Activated T-helper 1 cell treated with anti-CD3 and anti-CD28 coated beads, Interleukin-12 subunit alpha, Interleukin-12 subunit beta, Interleukin-2, Interleukin-4 antibody, amounts not matched to agents 30 ng/mL and 10 ng/mL and 1 ng/mL, durations not matched to agents 14 hours and 24 hours and 36 hours (primary cell): ENCODE data around the gene KRTAP9-9. TPM values are rescaled to one million over a fixed set of nuclear protein-coding genes. Genes with fewer than 3 reads are reported as not detected.

ENCODE experiments used
- total RNA-seq: library from RNA; stranded (reverse); gene quantifications from 2 replicates; pipeline ENCODE4 v1.2.3, GENCODE V29; 2022

The KRTAP9-9 gene
- total RNA-seq, 1 donor from 2014 or later = not detected

Other genes starting within 250 kb of the KRTAP9-9 start
- not detected in 2 replicates for gene KRTAP3-1, start 246.3 kb upstream of the KRTAP9-9 start, total RNA-seq
- gene KRTAP1-5, start 228.2 kb upstream of the KRTAP9-9 start, total RNA-seq = not detected in 2 replicates
- not detected in 2 replicates for gene KRTAP1-4, start 225.2 kb upstream of the KRTAP9-9 start, total RNA-seq
- not detected in 2 replicates for gene KRTAP1-3, start 220.5 kb upstream of the KRTAP9-9 start, total RNA-seq
- gene KRTAP1-1, start 213.9 kb upstream of the KRTAP9-9 start, total RNA-seq = not detected in 2 replicates
- not detected in 2 replicates for gene KRTAP2-1, start 208.1 kb upstream of the KRTAP9-9 start, total RNA-seq
- not detected in 2 replicates for gene KRTAP2-2, start 200.2 kb upstream of the KRTAP9-9 start, total RNA-seq
- gene KRTAP2-3, start 195.3 kb upstream of the KRTAP9-9 start, total RNA-seq = not detected in 2 replicates
- not detected in 2 replicates for gene KRTAP2-4, start 189.5 kb upstream of the KRTAP9-9 start, total RNA-seq
- gene KRTAP4-7, start 171.2 kb upstream of the KRTAP9-9 start, total RNA-seq = not detected in 2 replicates
- not detected in 2 replicates for gene KRTAP4-8, start 157.2 kb upstream of the KRTAP9-9 start, total RNA-seq
- not detected in 2 replicates for gene KRTAP4-16, start 153.2 kb upstream of the KRTAP9-9 start, total RNA-seq
- not detected in 2 replicates for gene KRTAP4-9, start 150.0 kb upstream of the KRTAP9-9 start, total RNA-seq
- not detected in 2 replicates for gene KRTAP4-11, start 137.0 kb upstream of the KRTAP9-9 start, total RNA-seq
- gene KRTAP4-12, start 131.2 kb upstream of the KRTAP9-9 start, total RNA-seq = not detected in 2 replicates
- not detected in 2 replicates for gene KRTAP4-6, start 114.8 kb upstream of the KRTAP9-9 start, total RNA-seq
- gene KRTAP4-5, start 105.6 kb upstream of the KRTAP9-9 start, total RNA-seq = not detected in 2 replicates
- not detected in 2 replicates for gene KRTAP4-4, start 94.6 kb upstream of the KRTAP9-9 start, total RNA-seq
- not detected in 2 replicates for gene KRTAP4-3, start 87.2 kb upstream of the KRTAP9-9 start, total RNA-seq
- not detected in 2 replicates for gene KRTAP4-2, start 77.2 kb upstream of the KRTAP9-9 start, total RNA-seq
- gene KRTAP4-1, start 70.5 kb upstream of the KRTAP9-9 start, total RNA-seq = not detected in 2 replicates
- gene KRTAP9-1, start 65.5 kb upstream of the KRTAP9-9 start, total RNA-seq = not detected in 2 replicates
- not detected in 2 replicates for gene KRTAP9-2, start 28.7 kb upstream of the KRTAP9-9 start, total RNA-seq
- not detected in 2 replicates for gene KRTAP9-3, start 22.9 kb upstream of the KRTAP9-9 start, total RNA-seq
- gene KRTAP9-8, start 17.4 kb upstream of the KRTAP9-9 start, total RNA-seq = not detected in 2 replicates
- not detected in 2 replicates for gene KRTAP9-4, start 5.7 kb upstream of the KRTAP9-9 start, total RNA-seq
- gene KRTAP9-6, start 10.0 kb downstream of the KRTAP9-9 start, total RNA-seq = not detected in 2 replicates
- not detected in 2 replicates for gene KRTAP9-7, start 20.3 kb downstream of the KRTAP9-9 start, total RNA-seq
- not detected in 2 replicates for gene KRTAP29-1, start 47.5 kb downstream of the KRTAP9-9 start, total RNA-seq
- gene KRTAP16-1, start 53.9 kb downstream of the KRTAP9-9 start, total RNA-seq = not detected in 2 replicates
- not detected in 2 replicates for gene KRTAP17-1, start 60.3 kb downstream of the KRTAP9-9 start, total RNA-seq
- not detected in 2 replicates for gene KRT33A, start 95.4 kb downstream of the KRTAP9-9 start, total RNA-seq
- gene KRT33B, start 114.4 kb downstream of the KRTAP9-9 start, total RNA-seq = not detected in 2 replicates
- gene KRT34, start 126.9 kb downstream of the KRTAP9-9 start, total RNA-seq = not detected in 2 replicates
- not detected in 2 replicates for gene KRT31, start 142.2 kb downstream of the KRTAP9-9 start, total RNA-seq
- not detected in 2 replicates for gene KRT37, start 169.2 kb downstream of the KRTAP9-9 start, total RNA-seq
- not detected in 2 replicates for gene KRT38, start 185.6 kb downstream of the KRTAP9-9 start, total RNA-seq
- gene KRT32, start 212.0 kb downstream of the KRTAP9-9 start, total RNA-seq = not detected in 2 replicates
- gene KRT35, start 225.8 kb downstream of the KRTAP9-9 start, total RNA-seq = not detected in 2 replicates
- not detected in 2 replicates for gene KRT36, start 234.5 kb downstream of the KRTAP9-9 start, total RNA-seq